ENCODE data around the gene FOSL1. TPM values are rescaled to one million over a fixed set of nuclear protein-coding genes. Genes with fewer than 3 reads are reported as not detected.

The FOSL1 gene
- total RNA-seq, 6 donors from 2014 or later: 1.8 to 16.9 (median 8.2) TPM

DNA sequence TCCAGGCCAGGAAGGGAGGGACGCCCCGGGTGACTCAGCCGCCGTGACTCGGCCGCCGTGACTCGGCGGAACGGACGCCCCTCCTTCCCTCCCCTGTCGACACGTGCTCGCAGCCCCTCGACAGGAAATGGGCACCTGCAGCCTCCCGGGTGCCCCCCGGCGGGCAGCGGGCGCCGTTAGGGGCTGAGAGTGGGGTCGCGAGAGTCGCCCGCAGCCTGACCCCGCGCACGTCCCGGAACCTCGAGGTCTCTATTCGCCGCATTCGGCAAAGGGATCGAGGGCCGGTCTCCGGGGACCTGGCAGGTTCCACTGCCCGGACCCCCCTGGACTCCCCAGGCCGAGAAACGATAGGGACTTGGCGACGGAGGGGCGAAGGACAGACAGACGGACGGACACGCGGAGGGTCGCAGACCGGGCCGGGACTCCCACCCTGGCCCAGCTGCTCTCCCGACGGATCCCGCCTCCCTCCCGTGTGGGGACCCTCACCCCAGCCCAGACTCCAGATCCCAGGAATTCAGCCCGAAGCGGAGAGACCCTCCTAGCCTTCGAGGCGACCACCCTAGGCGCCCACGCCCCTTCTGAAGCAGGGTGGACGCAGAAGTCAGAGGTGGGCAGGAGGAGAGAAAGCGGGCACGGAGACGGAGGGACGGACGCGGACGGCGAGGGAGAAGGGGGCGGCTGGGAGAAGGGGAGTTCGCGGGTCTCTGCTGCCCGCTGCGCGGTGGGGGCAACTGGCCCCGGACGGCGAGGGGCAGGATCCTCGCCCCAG lies 648 bp downstream of the FOSL1 start:
- Histone ChIP-seq H3K27ac (peak overlapping the region; percentile 70 to 84 (median 77)), H3K27me3 (peaks cover 0 to 3% (median 0%) of the 10 kb centered on the region in 4 donors), H3K4me1 (peaks cover 17 to 22% (median 19%) of the 10 kb centered on the region in 4 donors), H3K36me3 (no peaks in the 10 kb centered on the region), H3K4me3 (peak overlapping the region; percentile 62 to 75 (median 68)), H3K9me3 (no peaks in the 10 kb centered on the region)
- WGBS, 2 donors: 3 to 4% methylated on average over 29 to 35 of the region's 78 CpGs
- peak; percentile 56 to 86 for ATAC-seq (ENCODE audit: low FRiP score in 2 of 2)
- TF ChIP-seq, protein P1, sequence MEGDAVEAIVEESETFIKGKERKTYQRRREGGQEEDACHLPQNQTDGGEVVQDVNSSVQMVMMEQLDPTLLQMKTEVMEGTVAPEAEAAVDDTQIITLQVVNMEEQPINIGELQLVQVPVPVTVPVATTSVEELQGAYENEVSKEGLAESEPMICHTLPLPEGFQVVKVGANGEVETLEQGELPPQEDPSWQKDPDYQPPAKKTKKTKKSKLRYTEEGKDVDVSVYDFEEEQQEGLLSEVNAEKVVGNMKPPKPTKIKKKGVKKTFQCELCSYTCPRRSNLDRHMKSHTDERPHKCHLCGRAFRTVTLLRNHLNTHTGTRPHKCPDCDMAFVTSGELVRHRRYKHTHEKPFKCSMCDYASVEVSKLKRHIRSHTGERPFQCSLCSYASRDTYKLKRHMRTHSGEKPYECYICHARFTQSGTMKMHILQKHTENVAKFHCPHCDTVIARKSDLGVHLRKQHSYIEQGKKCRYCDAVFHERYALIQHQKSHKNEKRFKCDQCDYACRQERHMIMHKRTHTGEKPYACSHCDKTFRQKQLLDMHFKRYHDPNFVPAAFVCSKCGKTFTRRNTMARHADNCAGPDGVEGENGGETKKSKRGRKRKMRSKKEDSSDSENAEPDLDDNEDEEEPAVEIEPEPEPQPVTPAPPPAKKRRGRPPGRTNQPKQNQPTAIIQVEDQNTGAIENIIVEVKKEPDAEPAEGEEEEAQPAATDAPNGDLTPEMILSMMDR (IDR thresholded peaks at IDR 0.05): peak in 1 of 6 experiments; percentile 3
- TF ChIP-seq POLR2A (IDR thresholded peaks at IDR 0.05) (no peak), POLR2AphosphoS5 (IDR thresholded peaks at IDR 0.05) (peak in 1 of 2 donors; percentile 58)
- peak; percentile 78 to 92 for DNase-seq

DNA sequence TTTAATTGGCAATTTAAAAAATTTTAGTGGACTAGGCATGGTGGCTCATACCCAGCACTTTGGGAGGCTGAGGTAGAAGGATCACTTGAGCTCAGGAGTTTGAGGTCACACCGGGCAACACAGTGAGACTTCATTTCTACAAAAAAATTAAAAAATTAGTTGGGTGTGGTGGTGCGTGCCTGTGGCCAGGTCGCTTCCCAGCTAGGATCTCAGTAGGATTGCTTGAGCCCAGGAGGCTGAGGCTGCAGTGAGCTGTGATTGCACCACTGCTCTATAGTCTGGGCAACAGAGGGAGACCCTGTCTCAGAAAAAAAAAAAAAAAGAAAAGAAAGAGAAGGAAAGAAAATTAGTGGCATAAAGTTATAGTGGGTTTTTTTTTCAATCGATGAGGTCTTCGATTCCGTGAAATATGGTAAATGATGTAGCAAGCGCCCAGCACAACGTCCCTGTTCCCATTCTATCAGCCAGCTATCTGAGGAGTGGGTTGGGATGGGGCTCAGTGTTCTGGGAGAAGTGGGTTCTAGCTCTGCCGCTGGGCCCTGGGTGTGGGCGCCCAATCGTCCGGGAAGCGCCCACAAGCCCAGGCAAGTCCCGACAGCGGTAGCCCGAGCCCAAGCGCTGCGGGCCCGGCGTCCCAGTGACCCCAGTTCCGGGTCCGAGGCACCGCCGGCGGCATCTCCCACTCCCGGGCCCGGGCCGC lies 1.4 kb downstream of the FOSL1 start:
- ATAC-seq (ENCODE audit: low FRiP score in 2 of 2): no peak
- Histone ChIP-seq H3K27ac (peak overlapping the region; percentile 28 to 84 (median 56)), H3K4me3 (peak overlapping the region; percentile 62 to 75 (median 68)), H3K36me3 (no peaks in the 10 kb centered on the region), H3K4me1 (peaks cover 24 to 30% (median 25%) of the 10 kb centered on the region in 4 donors), H3K9me3 (no peaks in the 10 kb centered on the region), H3K27me3 (peaks cover 0 to 3% (median 0%) of the 10 kb centered on the region in 4 donors)
- WGBS, 2 donors: 26 to 65% methylated on average over 9 to 23 of the region's 28 CpGs
- no peak for DNase-seq
- peak in 2 of 4 donors; percentile 25 to 48 for TF ChIP-seq POLR2A (IDR thresholded peaks at IDR 0.05)
- no peak for TF ChIP-seq EP300 (IDR thresholded peaks at IDR 0.05)
- no peak for TF ChIP-seq POLR2AphosphoS5 (IDR thresholded peaks at IDR 0.05)
- TF ChIP-seq, protein P1 (IDR thresholded peaks at IDR 0.05): peak in 1 of 6 experiments; percentile 1

DNA sequence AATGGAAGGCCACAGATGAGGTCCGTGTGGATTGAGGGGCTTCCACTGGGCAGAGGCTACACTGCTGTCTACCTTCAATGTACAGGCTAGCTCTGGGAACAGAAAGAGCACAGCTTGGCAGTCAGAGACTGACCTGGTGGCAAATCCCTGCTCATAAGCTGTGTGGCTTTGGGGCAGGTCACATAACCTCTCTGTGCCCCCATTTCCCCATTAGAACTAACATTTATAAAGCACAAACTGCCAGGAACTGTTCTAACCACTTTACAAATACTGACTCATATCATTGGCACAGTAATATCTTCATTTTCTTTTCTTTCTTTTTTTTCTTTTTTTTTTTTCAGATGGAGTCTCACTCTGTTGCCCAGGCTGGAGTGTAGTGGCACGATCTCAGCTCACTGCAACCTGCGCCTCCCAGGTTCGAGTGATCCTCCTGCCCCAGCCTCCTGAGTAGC lies 3.1 kb downstream of the FOSL1 start:
- no peaks in the 10 kb centered on the region for H3K36me3 ChIP-seq
- H3K4me3 ChIP-seq: no peak overlapping the region
- no peaks in the 10 kb centered on the region for H3K9me3 ChIP-seq
- peaks cover 0 to 3% (median 0%) of the 10 kb centered on the region in 4 donors for H3K27me3 ChIP-seq
- 93 to 95% methylated on average over 4 of the region's 4 CpGs for WGBS, 2 donors
- no peak overlapping the region for H3K27ac ChIP-seq
- DNase-seq (no peak), ATAC-seq (ENCODE audit: low FRiP score in 2 of 2) (no peak)
- TF ChIP-seq, protein P1 (IDR thresholded peaks at IDR 0.05): no peak
- no peak for TF ChIP-seq EP300 (IDR thresholded peaks at IDR 0.05)
- TF ChIP-seq POLR2A (IDR thresholded peaks at IDR 0.05): no peak
- peaks cover 41 to 47% (median 42%) of the 10 kb centered on the region in 4 donors for H3K4me1 ChIP-seq

DNA sequence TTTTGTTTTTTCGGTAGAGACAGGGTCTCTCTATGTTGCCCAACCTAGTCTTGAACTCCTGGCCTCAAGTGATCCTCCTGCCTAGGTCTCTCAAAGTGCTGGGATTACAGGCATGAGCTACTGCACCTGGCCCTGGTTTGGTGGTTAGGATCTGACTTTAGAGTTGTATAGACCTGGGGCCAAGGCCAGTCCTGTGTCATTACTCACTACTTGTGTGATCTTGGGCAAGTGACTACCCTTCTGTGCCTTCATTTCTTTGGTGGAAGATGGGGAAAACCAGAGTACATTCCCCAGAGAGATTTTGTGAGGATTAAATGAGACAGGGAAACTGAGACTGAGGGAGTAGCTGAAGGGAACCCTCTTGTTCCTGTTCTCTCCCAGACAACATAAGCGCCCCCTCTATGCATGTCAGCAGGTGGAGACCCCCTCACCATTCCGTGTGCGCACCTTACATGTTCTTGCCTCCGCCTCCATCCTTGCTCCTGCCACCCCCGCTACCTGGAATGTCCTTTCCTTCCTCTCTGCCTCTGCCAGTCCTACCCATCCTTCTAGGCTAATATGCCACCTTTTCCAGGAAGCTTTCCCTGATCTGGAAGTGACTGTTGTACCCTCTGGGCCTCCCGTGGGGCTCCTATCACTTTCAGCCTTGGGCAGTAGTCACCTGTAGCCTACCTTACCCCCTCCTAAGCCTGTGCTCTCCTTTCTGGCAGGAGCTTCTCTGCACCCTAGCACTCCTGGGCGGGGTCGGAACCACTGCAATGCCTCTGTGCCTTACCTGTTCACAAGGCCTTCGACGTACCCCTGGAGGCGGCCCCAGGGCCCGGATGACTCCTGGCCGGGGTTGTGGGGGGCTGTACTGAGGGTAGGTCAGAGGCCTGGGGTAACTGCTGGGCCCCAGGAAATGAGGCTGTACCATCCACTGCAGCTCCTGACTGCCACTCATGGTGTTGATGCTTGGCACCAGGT lies 3.9 kb downstream of the FOSL1 start:
- TF ChIP-seq POLR2AphosphoS5 (IDR thresholded peaks at IDR 0.05): no peak
- TF ChIP-seq POLR2A (IDR thresholded peaks at IDR 0.05): no peak
- TF ChIP-seq EP300 (IDR thresholded peaks at IDR 0.05): no peak
- TF ChIP-seq, protein P1 (IDR thresholded peaks at IDR 0.05): no peak
- 91% methylated on average over 9 to 14 of the region's 14 CpGs for WGBS, 2 donors
- no peak overlapping the region for H3K27ac ChIP-seq
- peaks cover 0 to 3% (median 0%) of the 10 kb centered on the region in 4 donors for H3K27me3 ChIP-seq
- H3K9me3 ChIP-seq: no peaks in the 10 kb centered on the region
- no peak overlapping the region for H3K4me3 ChIP-seq
- ATAC-seq (ENCODE audit: low FRiP score in 2 of 2) (no peak), DNase-seq (no peak)
- no peaks in the 10 kb centered on the region for H3K36me3 ChIP-seq
- peaks cover 43 to 55% (median 49%) of the 10 kb centered on the region in 4 donors for H3K4me1 ChIP-seq

Data from upper lobe of left lung (tissue), 6 donors.